ENCODE measurements around the gene DOCK1.

The DOCK1 gene

GRCh38 chr10:127159648-127160245 is 254.5 kb downstream of the DOCK1 start:
- DNase-seq: no peak

- no peak for DNase-seq
These were observed 256.3 kb downstream of the DOCK1 start for GRCh38 chr10:127161482-127161881.

DNA sequence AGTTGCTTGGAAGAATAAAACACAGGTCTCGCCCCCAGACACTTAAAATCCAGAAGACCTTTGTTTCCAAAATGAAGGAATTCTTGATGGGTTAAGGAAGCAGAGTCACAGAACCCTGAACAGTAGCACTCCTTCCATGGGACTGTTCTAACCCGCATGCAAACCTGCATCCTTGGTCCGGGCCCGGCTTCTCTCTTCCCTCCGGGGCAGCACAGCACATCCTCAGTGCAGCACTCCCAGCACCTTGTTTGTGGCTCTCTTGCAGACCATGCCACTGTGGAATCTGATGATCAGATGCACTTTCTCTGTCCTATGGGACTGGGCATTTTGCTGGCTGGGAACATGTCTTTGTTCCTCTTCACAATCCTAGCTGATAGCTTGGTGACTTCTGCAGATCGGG is 257.6 kb downstream of the DOCK1 start:
- DNase-seq: no peak

DNA sequence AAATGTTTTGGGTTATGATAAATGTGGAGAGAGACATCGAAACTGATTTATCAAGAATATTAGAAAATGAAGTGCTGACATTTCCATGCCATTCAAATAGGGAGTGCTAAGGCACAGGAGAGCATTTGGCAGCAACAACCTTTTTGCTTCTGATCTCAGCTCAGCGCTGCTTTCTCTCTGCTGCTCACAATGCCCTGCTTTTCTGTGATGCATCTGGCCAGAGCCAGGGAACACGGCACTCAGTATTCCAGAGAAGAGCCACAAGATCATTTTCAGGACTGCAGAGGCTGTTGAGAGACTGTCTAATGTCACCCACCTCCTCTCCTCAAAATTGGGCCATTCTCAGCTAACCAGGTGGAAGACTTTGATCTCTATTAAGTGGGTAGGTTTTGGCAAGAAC is 263.0 kb downstream of the DOCK1 start:
- peak in 22 of 58 donors; percentile 4 to 51 (median 14) for DNase-seq

- DNase-seq: no peak
These were observed 269.6 kb downstream of the DOCK1 start for GRCh38 chr10:127174866-127175265.

DNA sequence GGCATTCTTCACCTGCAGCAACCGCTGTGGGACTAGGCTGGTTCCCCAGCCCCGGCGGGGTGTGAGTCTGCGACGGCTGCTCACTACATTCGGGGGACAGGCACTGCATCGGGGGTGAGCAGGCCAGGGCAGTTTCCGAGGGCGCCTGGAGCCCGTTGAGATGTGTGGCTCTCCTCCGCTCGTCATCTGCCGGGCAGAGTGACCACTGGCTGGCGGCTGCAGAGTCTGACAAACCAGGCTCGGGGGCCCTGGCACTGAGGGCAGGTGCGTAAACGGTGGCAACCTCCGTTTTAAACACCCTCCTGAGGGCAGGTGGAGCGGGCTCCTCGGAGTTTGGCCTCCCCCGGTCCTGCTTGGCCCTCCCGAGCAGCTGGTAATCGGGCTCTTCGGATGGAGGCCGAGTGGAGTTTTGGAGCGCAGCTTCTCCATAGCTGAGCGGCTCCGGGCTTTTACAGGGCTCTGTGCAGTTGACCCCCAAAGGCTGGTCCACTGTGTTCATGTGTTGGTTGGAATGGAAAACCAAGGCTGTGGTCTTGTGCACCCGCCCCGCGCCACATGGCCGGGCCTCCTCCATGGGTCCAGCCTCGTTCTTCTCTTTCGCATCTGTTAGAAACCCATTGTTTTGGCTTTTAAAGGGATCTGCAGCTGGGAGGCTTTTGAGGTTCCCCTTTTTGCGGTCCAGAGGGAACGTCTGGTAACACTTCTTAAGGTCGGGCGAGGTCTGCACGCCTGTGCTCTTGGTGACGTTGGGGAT is 270.3 kb downstream of the DOCK1 start:
- no peak for DNase-seq

DNA sequence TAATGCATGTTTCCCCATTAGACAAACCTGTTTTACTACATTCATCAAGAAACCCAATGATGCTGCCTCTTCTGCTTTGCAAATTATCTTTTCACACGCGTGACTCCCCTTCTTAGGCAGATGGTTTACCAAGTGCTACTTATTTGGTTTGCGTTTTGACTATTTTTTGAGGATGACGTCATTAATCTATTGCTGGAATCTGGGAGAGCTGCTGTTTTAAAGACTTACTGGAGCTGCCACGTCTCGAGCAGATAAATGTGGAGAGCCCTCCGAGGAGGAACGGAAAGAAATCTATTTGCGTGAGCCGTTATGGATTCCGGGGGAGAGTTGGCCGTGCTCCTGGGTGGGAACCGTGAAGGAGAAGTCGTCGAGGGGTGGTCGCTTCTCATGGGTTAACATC is 271.4 kb downstream of the DOCK1 start:
- no peak for DNase-seq

GRCh38 chr10:127179612-127180250 is 274.5 kb downstream of the DOCK1 start:
- no peak for DNase-seq

DNA sequence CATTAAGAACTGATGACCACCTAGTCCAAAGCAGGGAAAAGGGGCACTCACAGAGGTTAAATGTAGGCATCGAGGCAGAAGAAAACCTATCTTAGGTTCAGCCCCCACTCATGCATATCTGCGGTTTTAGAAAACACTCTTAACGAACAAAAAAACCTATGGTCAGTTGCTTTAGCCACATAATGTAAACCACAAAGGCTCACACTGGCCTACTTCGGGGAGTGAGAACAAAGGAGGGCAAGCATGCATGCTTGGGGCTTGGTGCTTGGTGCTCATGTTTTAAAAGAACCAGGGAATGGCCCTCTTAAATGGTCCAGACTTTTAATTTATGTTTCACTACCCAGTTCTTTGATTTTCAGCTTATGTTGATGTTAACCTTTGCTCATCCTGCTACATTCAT is 276.9 kb downstream of the DOCK1 start:
- DNase-seq: no peak

GRCh38 chr10:127184582-127184981 is 279.4 kb downstream of the DOCK1 start:
- DNase-seq: no peak

- no peak for DNase-seq
These were observed 281.6 kb downstream of the DOCK1 start for GRCh38 chr10:127186813-127187212.

DNA sequence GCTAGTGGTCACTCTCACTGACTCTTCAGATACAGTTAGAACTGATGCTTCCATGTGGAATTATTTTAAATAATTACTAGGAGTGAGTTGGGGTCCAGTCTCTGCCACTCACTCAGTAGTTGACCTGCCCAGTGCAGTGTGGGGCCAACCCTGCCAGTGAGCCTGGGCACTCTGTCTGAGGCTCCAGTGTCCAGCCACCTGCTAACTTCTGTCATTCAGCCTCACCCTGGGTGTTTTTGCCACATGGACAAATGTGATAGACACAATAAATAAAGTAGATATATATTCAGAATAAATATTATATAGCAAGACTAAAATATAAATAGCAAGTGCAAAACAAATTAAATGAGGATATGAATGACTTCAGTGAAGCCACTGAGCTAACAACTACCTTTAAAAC is 284.0 kb downstream of the DOCK1 start:
- DNase-seq: no peak

DNA sequence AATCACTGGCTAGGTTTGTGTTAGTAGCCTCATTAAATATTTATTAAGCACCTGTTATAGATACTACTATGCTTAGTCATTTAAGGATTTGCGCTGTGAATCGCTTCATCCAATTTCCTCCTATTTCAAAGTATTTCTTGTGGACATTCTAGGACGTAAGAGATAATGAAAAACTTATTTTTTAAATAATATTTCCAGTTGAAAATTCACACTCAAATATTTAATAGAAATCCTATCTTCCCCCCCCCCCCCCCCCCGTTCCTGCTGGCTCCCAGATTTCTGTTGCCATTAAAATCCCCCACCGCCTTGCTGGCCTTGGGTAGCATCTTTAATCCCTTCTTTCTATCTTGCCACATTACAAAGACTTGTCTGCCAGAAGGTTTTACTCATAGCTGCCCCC is 285.2 kb downstream of the DOCK1 start:
- no peak for DNase-seq

- no peak for DNase-seq
These were observed 287.9 kb downstream of the DOCK1 start for GRCh38 chr10:127193125-127193524.

GRCh38 chr10:127194111-127194510 is 288.9 kb downstream of the DOCK1 start:
- DNase-seq: no peak

DNA sequence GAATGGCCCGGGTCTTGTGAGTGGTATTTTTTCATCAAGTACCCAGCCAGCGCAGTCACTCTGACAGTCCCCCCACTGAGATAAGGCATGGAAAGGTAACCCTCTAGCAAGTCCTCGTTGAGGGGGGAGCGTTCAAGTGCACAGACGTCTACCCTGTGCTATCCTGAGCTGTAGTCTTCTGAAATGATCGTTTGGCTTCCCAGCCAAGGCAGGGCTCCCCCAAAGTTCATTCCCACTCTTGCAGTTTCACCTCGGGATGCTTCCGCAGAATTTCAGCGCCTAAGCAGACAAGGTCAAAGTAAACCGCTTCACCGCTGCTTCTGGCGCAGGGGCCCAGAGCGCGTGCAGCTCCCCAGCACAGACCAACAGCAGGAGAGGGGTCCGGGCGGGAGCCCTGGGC is 289.4 kb downstream of the DOCK1 start:
- no peak for DNase-seq

DNA sequence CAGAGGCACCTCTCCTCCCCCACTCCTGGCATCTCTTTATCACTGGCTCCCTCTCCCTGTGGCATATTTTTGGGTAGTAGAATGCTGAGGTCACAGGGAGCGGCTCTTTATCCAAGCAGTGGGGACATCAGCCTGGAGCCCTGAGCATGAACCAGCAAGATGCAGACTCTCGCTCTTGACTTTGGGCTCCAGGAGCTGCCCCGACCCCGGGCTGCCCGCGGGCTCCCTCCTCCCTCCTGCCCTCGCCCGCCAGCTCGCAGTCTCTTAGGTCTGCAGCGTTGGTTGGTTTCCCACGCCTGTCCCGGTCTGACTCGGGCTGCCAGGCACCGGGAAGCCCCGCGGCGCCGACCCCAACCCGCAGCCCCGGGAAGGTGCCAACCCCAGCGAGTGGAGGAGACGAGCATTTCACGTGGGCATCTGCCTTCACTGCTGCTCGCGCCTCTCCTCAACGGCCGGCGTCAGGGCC is 289.8 kb downstream of the DOCK1 start:
- peak in 8 of 58 donors; percentile 14 to 51 (median 23) for DNase-seq

DNA sequence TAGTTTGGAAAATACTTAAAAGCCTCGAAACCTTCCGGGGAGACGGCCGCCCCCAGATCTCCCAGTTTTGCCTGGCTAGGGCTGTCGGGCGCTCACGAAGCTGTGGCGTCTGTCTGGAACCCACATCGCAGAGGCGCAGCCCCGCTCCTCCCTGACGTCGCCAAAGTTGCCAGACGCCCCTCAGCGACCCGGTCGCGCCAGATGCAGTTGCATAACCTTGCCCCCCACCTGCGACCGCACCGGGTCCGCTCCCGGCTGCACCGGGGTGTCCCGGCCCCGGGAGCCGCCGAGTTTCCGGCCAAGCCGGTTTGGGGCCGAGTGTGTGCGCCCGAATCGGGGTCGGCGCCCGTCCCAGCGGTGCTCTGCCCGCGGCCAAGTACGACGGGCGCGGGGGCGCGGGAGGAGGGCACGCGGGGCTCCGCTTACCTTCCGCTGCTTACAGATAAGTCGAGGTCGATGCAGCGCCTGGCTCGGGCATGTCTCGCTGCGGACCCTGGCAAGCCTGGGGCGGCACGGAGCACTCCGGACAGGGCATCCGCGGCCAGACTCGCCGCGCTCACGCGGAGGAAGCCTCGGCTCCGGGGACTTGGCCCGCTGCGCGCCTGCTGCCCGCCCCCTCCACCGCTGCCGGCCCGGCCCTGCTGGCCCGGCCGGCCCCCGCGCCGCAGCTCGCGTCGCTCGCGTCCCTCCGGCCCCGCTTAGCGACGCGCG is 290.5 kb downstream of the DOCK1 start:
- peak in 9 of 58 donors; percentile 4 to 60 (median 32) for DNase-seq

DNA sequence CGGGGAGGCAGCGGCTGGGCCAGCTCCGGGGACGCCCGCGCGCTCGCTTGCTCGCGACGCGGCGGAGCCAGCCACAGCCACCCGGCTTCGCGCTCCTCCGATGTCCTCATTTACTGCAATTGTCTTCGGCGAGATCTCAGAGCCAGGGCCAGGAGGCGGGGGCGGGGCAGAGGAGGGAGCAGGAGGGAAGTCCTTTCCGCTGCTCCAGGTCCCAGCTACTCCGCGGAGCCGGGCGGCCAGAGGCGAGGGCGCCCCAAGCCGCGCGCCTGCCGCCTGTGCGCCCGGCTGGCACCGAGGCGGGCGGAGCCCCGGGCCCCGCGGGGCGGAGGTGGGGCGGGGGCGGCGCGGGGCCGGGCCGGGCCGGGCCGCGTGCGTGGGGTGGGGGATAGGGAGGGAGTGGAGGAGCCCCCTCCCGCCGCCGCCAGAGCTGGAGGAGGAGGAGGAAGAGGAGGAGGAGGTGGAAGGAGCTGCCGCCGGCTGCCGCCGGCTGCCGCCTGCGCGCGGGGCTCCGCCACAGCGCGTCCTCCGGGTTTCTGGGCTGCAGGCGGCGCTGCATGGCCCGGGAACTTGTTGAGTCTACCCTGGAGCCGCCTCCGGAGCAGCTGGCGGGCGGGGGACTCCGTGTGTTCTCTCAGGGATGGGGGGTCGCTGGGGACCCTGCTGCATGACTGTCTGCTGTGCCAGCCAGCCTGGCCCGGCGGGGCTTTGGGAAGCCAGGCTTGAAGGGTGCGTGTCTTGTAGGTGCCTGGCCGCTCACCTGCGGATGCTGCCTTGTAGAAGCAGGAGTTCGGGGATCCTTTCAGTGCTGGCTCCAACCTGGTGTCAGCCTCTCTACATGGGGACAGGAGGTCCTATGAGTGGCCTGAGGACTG is 291.3 kb downstream of the DOCK1 start, which contains the start of gene INSYN2A:
TSS of gene INSYN2A (minus strand) at position 310 of the 872 bp plus-strand sequence. CDS start 20,196 bp downstream, outside the sequence.
- DNase-seq: peak in 46 of 58 donors; percentile 11 to 80 (median 46)

- peak in 1 of 58 donors; percentile 41 for DNase-seq
These were observed 291.9 kb downstream of the DOCK1 start for GRCh38 chr10:127197154-127197432.

- no peak for DNase-seq
These were observed 293.1 kb downstream of the DOCK1 start for GRCh38 chr10:127198307-127198706.
